ENCODE measurements around the gene SLC16A3. TPM values are rescaled to one million over a fixed set of nuclear protein-coding genes. Genes with fewer than 3 reads are reported as not detected.

The SLC16A3 gene
- polyA plus RNA-seq, 1 donor (not counting 4 experiments of a cell fraction or from before 2014, with no cell fraction given): 35.7 TPM

DNA sequence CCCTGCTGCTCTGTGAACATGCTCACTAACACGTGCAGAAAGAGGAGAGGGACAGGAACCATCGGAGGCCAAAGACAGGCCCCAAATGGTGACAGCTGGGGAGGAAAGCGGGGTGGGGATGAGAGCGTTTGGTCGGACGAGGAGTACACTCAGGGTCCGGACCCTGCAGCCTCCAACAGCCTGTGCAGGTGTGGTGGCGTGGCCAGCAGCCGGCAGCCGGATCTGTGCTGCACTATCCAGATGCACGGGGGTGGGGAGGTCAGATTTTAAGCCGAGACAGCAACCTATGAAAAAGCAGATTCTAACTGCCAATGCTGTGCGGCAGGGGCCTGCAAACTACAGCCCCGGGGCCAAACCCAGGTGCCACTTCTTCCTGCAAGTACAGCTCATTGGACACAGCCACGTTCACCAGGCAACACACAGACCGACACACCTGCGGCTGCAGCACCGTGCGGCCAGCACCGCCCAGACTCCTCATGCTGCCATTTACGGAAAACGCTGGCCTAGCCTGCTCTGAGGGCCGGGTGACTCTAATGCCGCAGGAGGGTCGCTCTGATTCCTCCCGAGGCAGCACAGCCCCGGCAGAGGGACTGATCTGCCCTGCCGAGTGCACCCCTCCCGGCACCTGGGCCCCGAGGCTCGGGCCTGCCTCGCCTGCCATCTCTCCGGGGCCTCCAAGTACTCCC lies 21.2 kb downstream of the SLC16A3 start:
- peaks cover 61 to 68% of the 10 kb centered on the region in 2 experiments for H3K36me3 ChIP-seq (ENCODE audit: control insufficient read depth in 2 of 2, extremely low read depth in 1 of 2, insufficient read depth in 2 of 2, low read length in 2 of 2)
- no peak overlapping the region for H3K4me3 ChIP-seq (ENCODE audit: control insufficient read depth in 2 of 3, extremely low read depth in 1 of 3, insufficient read depth in 2 of 3, low read depth in 1 of 3, low read length in 3 of 3)
- H3K9ac ChIP-seq (ENCODE audit: control insufficient read depth, extremely low read depth, insufficient read depth, low read length): no peak overlapping the region
- no peak for FAIRE-seq
- peaks cover 30% of the 10 kb centered on the region for H3K4me1 ChIP-seq (ENCODE audit: control insufficient read depth, extremely low read depth, insufficient read depth, low read length)
- H3K27ac ChIP-seq (ENCODE audit: control insufficient read depth, insufficient read depth, low read length): no peak overlapping the region
- H3K9me3 ChIP-seq (ENCODE audit: control insufficient read depth, low read depth, low read length): no peaks in the 10 kb centered on the region
- dilution Hi-C loops (cut with MboI; ENCODE audit: extremely low pct_ligation_motif_present, low sequenced_read_pairs): no loop called here
- no peak overlapping the region for H3K4me2 ChIP-seq (ENCODE audit: control insufficient read depth, extremely low read depth, insufficient read depth, low read depth, low read length)
- no peak for DNase-seq (ENCODE audit: low read depth, low spot score)
- no peaks in the 10 kb centered on the region for H3K27me3 ChIP-seq (ENCODE audit: control insufficient read depth, extremely low read depth, insufficient read depth, low read length)
- H4K20me1 ChIP-seq (ENCODE audit: control insufficient read depth, extremely low read depth, insufficient read depth, low read length): peaks cover 29% of the 10 kb centered on the region
- peaks cover 57% of the 10 kb centered on the region for H3K79me2 ChIP-seq (ENCODE audit: control insufficient read depth, insufficient read depth, low read length)
- no peak overlapping the region for H2AFZ ChIP-seq (ENCODE audit: control insufficient read depth, low read length)
- TF ChIP-seq, protein P1, sequence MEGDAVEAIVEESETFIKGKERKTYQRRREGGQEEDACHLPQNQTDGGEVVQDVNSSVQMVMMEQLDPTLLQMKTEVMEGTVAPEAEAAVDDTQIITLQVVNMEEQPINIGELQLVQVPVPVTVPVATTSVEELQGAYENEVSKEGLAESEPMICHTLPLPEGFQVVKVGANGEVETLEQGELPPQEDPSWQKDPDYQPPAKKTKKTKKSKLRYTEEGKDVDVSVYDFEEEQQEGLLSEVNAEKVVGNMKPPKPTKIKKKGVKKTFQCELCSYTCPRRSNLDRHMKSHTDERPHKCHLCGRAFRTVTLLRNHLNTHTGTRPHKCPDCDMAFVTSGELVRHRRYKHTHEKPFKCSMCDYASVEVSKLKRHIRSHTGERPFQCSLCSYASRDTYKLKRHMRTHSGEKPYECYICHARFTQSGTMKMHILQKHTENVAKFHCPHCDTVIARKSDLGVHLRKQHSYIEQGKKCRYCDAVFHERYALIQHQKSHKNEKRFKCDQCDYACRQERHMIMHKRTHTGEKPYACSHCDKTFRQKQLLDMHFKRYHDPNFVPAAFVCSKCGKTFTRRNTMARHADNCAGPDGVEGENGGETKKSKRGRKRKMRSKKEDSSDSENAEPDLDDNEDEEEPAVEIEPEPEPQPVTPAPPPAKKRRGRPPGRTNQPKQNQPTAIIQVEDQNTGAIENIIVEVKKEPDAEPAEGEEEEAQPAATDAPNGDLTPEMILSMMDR (optimal IDR thresholded peaks at IDR 0.05 in 1 of 3, IDR thresholded peaks at IDR 0.05 in 1 of 3, conservative IDR thresholded peaks at IDR 0.05 in 1 of 3; ENCODE audit: extremely low read depth in 1 of 3, insufficient read depth in 2 of 3, low read length in 3 of 3): no peak
- H3K9me1 ChIP-seq (ENCODE audit: control insufficient read depth, extremely low read depth, insufficient read depth, low read length): peaks cover 6% of the 10 kb centered on the region

DNA sequence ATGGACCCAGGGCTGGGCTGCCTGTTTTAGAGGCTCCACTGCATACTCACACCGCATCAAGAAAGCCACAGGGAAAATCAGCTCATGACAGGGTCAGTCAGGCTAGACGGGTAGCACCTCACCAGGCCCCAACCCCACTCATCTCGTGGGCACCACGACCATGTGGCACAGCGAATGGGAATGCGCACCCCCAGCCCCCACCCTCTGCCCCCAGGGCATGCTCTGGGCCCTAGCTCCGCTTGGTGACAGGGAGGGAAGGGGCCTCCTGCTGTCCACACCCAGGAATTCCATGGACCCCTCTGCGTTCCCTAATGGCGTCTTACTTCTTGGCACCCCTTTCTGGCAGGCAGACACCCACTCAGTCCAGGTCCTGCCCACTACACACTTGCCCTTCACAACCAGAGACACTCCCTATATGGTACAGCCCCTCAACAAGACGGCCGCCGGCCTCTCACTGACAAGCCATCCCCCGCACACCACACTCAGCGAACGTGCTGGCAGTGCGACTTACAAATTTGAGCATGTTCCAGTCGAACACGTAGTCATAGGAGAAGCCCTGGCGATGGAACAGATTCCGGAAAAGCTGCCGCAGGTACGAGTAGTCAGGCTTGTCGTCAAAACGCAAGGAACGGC lies 22.1 kb downstream of the SLC16A3 start:
- DNase-seq (ENCODE audit: low read depth, low spot score): no peak
- peaks cover 60 to 64% of the 10 kb centered on the region in 2 experiments for H3K36me3 ChIP-seq (ENCODE audit: control insufficient read depth in 2 of 2, extremely low read depth in 1 of 2, insufficient read depth in 2 of 2, low read length in 2 of 2)
- TF ChIP-seq, protein P1 (optimal IDR thresholded peaks at IDR 0.05 in 1 of 3, IDR thresholded peaks at IDR 0.05 in 1 of 3, conservative IDR thresholded peaks at IDR 0.05 in 1 of 3; ENCODE audit: extremely low read depth in 1 of 3, insufficient read depth in 2 of 3, low read length in 3 of 3): no peak
- TF ChIP-seq EZH2 (IDR thresholded peaks at IDR 0.05; ENCODE audit: low read length): no peak
- no peak overlapping the region for H2AFZ ChIP-seq (ENCODE audit: control insufficient read depth, low read length)
- no peaks in the 10 kb centered on the region for H3K9me3 ChIP-seq (ENCODE audit: control insufficient read depth, low read depth, low read length)
- H3K4me2 ChIP-seq (ENCODE audit: control insufficient read depth, extremely low read depth, insufficient read depth, low read depth, low read length): no peak overlapping the region
- FAIRE-seq: no peak
- peaks cover 5% of the 10 kb centered on the region for H3K9me1 ChIP-seq (ENCODE audit: control insufficient read depth, extremely low read depth, insufficient read depth, low read length)
- dilution Hi-C loops (cut with MboI; ENCODE audit: extremely low pct_ligation_motif_present, low sequenced_read_pairs): no loop called here
- no peaks in the 10 kb centered on the region for H3K27me3 ChIP-seq (ENCODE audit: control insufficient read depth, extremely low read depth, insufficient read depth, low read length)
- H3K9ac ChIP-seq (ENCODE audit: control insufficient read depth, extremely low read depth, insufficient read depth, low read length): no peak overlapping the region
- H3K27ac ChIP-seq (ENCODE audit: control insufficient read depth, insufficient read depth, low read length): no peak overlapping the region
- peaks cover 56% of the 10 kb centered on the region for H3K79me2 ChIP-seq (ENCODE audit: control insufficient read depth, insufficient read depth, low read length)
- H3K4me1 ChIP-seq (ENCODE audit: control insufficient read depth, extremely low read depth, insufficient read depth, low read length): peaks cover 24% of the 10 kb centered on the region
- peaks cover 26% of the 10 kb centered on the region for H4K20me1 ChIP-seq (ENCODE audit: control insufficient read depth, extremely low read depth, insufficient read depth, low read length)
- no peak overlapping the region for H3K4me3 ChIP-seq (ENCODE audit: control insufficient read depth in 2 of 3, extremely low read depth in 1 of 3, insufficient read depth in 2 of 3, low read depth in 1 of 3, low read length in 3 of 3)

Measured in keratinocyte (primary cell).